GM18909 (cell line): Measurements from ENCODE around the gene VPS35L.
"Not testable (repeated sequence)": the region's sequence is repeated elsewhere in the genome, so short reads cannot be mapped to it uniquely, and the experiment has no call there.

ENCODE experiments used
- ATAC-seq: cut with Tn5 transposase; IDR thresholded peaks from one replicate; pipeline ENCODE4 v1.9.1; 2021; ENCODE audit warnings: mild to moderate bottlenecking; ENCODE audit not compliant: unreplicated experiment, poor library complexity

The VPS35L gene

GRCh38 chr16:19642501-19642900 lies 87.0 kb downstream of the VPS35L start:
- no peak for ATAC-seq

- no peak for ATAC-seq
Observed at GRCh38 chr16:19644877-19645276, 89.4 kb downstream of the VPS35L start.

- no peak for ATAC-seq
Observed at GRCh38 chr16:19645557-19645981, 90.1 kb downstream of the VPS35L start.

- ATAC-seq, result no peak
Observed at GRCh38 chr16:19649980-19650379, 94.5 kb downstream of the VPS35L start.

- no peak for ATAC-seq
Observed at GRCh38 chr16:19654147-19654546, 98.6 kb downstream of the VPS35L start.

GRCh38 chr16:19655242-19655777 lies 99.8 kb downstream of the VPS35L start:
- no peak for ATAC-seq

GRCh38 chr16:19657831-19658230 lies 102.3 kb downstream of the VPS35L start:
- no peak for ATAC-seq

GRCh38 chr16:19659554-19659953 lies 104.1 kb downstream of the VPS35L start:
- no peak for ATAC-seq

GRCh38 chr16:19660432-19660831 lies 104.9 kb downstream of the VPS35L start:
- no peak for ATAC-seq

- no peak for ATAC-seq
Observed at GRCh38 chr16:19662351-19662750, 106.8 kb downstream of the VPS35L start.

- no peak for ATAC-seq
Observed at GRCh38 chr16:19664166-19664565, 108.7 kb downstream of the VPS35L start.

- not testable (repeated sequence) for ATAC-seq
Observed at GRCh38 chr16:19665313-19665712, 109.8 kb downstream of the VPS35L start.

- no peak for ATAC-seq
Observed at GRCh38 chr16:19666477-19666876, 111.0 kb downstream of the VPS35L start.

- no peak for ATAC-seq
Observed at GRCh38 chr16:19672378-19672777, 116.9 kb downstream of the VPS35L start.

- ATAC-seq, result no peak
Observed at GRCh38 chr16:19674485-19674884, 119.0 kb downstream of the VPS35L start.

- ATAC-seq, result no peak
Observed at GRCh38 chr16:19677402-19677801, 121.9 kb downstream of the VPS35L start.

GRCh38 chr16:19678804-19679203 lies 123.3 kb downstream of the VPS35L start:
- no peak for ATAC-seq

- ATAC-seq, result not testable (repeated sequence)
Observed at GRCh38 chr16:19679281-19679680, 123.8 kb downstream of the VPS35L start.

- ATAC-seq, result no peak
Observed at GRCh38 chr16:19680881-19681340, 125.4 kb downstream of the VPS35L start.

GRCh38 chr16:19681637-19682036 lies 126.1 kb downstream of the VPS35L start:
- no peak for ATAC-seq

GRCh38 chr16:19683453-19684236 lies 128.1 kb downstream of the VPS35L start:
- ATAC-seq, result no peak

GRCh38 chr16:19685176-19685575 lies 129.7 kb downstream of the VPS35L start:
- no peak for ATAC-seq
